ENCODE data around the gene DRAP1. TPM values are rescaled to one million over a fixed set of nuclear protein-coding genes. Genes with fewer than 3 reads are reported as not detected.
A peak's percentile ranks its signal among the peaks of the same experiment; 100 is the strongest.

The DRAP1 gene
- total RNA-seq, 4 donors from 2014 or later: 82.0 to 184 (median 132) TPM

GRCh38 chr11:65942531-65942930, 23.3 kb downstream of the DRAP1 start:
- peak; percentile 53 to 54 for DNase-seq
- Histone ChIP-seq H3K27me3 (no peaks in the 10 kb centered on the region), H3K4me1 (peaks cover 20 to 34% of the 10 kb centered on the region in 2 donors), H3K27ac (peak overlapping the region; percentile 41 to 83 (median 80)), H3K36me3 (no peaks in the 10 kb centered on the region), H3K9me3 (no peaks in the 10 kb centered on the region), H3K4me3 (replicated peaks in 1 of 3) (no peak overlapping the region)
- WGBS, 2 donors: 60 to 63% methylated on average over 7 of the region's 7 CpGs
- intact Hi-C loops (cut with DNase I): no loop called here
- TF ChIP-seq, protein P1, sequence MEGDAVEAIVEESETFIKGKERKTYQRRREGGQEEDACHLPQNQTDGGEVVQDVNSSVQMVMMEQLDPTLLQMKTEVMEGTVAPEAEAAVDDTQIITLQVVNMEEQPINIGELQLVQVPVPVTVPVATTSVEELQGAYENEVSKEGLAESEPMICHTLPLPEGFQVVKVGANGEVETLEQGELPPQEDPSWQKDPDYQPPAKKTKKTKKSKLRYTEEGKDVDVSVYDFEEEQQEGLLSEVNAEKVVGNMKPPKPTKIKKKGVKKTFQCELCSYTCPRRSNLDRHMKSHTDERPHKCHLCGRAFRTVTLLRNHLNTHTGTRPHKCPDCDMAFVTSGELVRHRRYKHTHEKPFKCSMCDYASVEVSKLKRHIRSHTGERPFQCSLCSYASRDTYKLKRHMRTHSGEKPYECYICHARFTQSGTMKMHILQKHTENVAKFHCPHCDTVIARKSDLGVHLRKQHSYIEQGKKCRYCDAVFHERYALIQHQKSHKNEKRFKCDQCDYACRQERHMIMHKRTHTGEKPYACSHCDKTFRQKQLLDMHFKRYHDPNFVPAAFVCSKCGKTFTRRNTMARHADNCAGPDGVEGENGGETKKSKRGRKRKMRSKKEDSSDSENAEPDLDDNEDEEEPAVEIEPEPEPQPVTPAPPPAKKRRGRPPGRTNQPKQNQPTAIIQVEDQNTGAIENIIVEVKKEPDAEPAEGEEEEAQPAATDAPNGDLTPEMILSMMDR (IDR thresholded peaks at IDR 0.05): no peak
- no peak for TF ChIP-seq POLR2A (IDR thresholded peaks at IDR 0.05)

- no peaks in the 10 kb centered on the region for H3K9me3 ChIP-seq
- intact Hi-C loops (cut with DNase I): no loop called here
- peak; percentile 91 to 92 for DNase-seq
- H3K27me3 ChIP-seq: no peaks in the 10 kb centered on the region
- peak overlapping the region; percentile 46 to 67 (median 48) for H3K27ac ChIP-seq
- 45 to 70% methylated on average over 8 of the region's 8 CpGs for WGBS, 2 donors
- H3K4me1 ChIP-seq: peaks cover 20 to 34% of the 10 kb centered on the region in 2 donors
- H3K4me3 ChIP-seq (replicated peaks in 1 of 3): no peak overlapping the region
- TF ChIP-seq, protein P1 (IDR thresholded peaks at IDR 0.05): no peak
- TF ChIP-seq POLR2A (IDR thresholded peaks at IDR 0.05): no peak
- no peaks in the 10 kb centered on the region for H3K36me3 ChIP-seq
Measured at GRCh38 chr11:65944191-65944590, 25.0 kb downstream of the DRAP1 start.

GRCh38 chr11:65944767-65945166, 25.5 kb downstream of the DRAP1 start:
- no peak overlapping the region for H3K4me3 ChIP-seq (replicated peaks in 1 of 3)
- H3K9me3 ChIP-seq: no peaks in the 10 kb centered on the region
- DNase-seq: peak in 1 of 2 donors; percentile 38
- intact Hi-C loops (cut with DNase I): no loop called here
- H3K36me3 ChIP-seq: no peaks in the 10 kb centered on the region
- whole genome bisulfite sequencing, 2 donors: 67 to 82% methylated on average over 5 to 8 of the region's 8 CpGs
- H3K27me3 ChIP-seq: no peaks in the 10 kb centered on the region
- H3K27ac ChIP-seq: peak overlapping the region; percentile 46 to 67 (median 48)
- TF ChIP-seq, protein P1 (IDR thresholded peaks at IDR 0.05): no peak
- no peak for TF ChIP-seq POLR2A (IDR thresholded peaks at IDR 0.05)
- peaks cover 20 to 34% of the 10 kb centered on the region in 2 donors for H3K4me1 ChIP-seq

GRCh38 chr11:65945430-65945911, 26.2 kb downstream of the DRAP1 start, which contains the start of gene TSGA10IP:
TSGA10IP (plus strand) TSS chr11:65945480; CDS start chr11:65945676, 196 bp downstream.
- Histone ChIP-seq H3K4me1 (peaks cover 20 to 34% of the 10 kb centered on the region in 2 donors), H3K4me3 (replicated peaks in 1 of 3) (no peak within 1 kb of the TSS), H3K27ac (peak within 1 kb of the TSS; percentile 46 to 67 (median 48)), H3K9me3 (no peaks in the 10 kb centered on the region), H3K36me3 (no peaks in the 10 kb centered on the region), H3K27me3 (no peaks in the 10 kb centered on the region)
- TF ChIP-seq, protein P1 (IDR thresholded peaks at IDR 0.05): no peak
- no peak for TF ChIP-seq POLR2A (IDR thresholded peaks at IDR 0.05)
- intact Hi-C loops (cut with DNase I): no loop called here
- peak in 1 of 2 donors; percentile 20 for DNase-seq
- WGBS, 2 donors: 59 to 70% methylated on average over 11 to 13 of the region's 13 CpGs

DNA sequence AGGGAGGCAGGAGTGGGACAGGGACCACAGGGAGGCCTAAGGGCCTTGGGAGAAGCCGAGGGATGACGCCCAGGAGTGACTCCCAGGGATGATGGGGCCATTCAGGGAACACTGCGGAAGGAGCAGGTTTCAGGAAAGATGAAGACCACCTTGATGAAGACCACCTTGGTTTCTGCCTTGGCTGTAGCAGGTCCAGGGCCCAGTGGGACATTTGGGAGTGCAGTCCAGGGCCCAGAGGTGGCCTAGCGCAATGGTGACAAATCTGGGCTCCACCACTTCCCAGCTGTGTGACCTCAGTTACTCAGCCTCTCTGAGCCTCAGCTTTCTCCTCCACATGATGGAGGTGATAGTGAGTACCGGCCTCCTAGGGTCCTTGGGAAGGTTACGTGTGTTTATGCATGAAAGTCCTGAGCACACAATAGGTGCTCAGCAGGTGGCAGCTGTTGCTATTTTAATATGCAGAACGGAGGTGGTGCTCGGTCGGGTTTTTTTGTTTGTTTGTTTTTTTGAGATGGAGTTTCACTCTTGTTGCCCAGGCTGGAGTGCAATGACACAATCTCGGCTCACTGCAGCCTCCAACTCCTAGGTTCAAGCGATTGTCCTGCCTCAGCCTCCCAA, 26.8 kb downstream of the DRAP1 start:
- H3K9me3 ChIP-seq: no peaks in the 10 kb centered on the region
- no peaks in the 10 kb centered on the region for H3K36me3 ChIP-seq
- intact Hi-C loops (cut with DNase I): no loop called here
- peaks cover 18 to 31% of the 10 kb centered on the region in 2 donors for H3K4me1 ChIP-seq
- no peaks in the 10 kb centered on the region for H3K27me3 ChIP-seq
- DNase-seq: no peak
- WGBS, 2 donors: 87 to 90% methylated on average over 11 of the region's 11 CpGs
- TF ChIP-seq, protein P1 (IDR thresholded peaks at IDR 0.05): no peak
- TF ChIP-seq POLR2A (IDR thresholded peaks at IDR 0.05): no peak
- H3K4me3 ChIP-seq (replicated peaks in 1 of 3): no peak overlapping the region
- no peak overlapping the region for H3K27ac ChIP-seq

All from thyroid gland (tissue), 4 donors.